NCI-H2196 (cell line): ENCODE measurements around the gene TNFRSF1B.

Experiments
- DNase-seq: peaks from one replicate; lab custom pipeline; 2025; ENCODE audit not compliant: unreplicated experiment; lab: John Stamatoyannopoulos, UW

Gene TNFRSF1B

GRCh38 chr1:12188657-12189327 lies 22.0 kb downstream of the TNFRSF1B start:
- DNase-seq: no peak

- no peak for DNase-seq
Observed at GRCh38 chr1:12189328-12189682, 22.5 kb downstream of the TNFRSF1B start.

- no peak for DNase-seq
Observed at GRCh38 chr1:12191242-12192032, 24.6 kb downstream of the TNFRSF1B start.

DNA sequence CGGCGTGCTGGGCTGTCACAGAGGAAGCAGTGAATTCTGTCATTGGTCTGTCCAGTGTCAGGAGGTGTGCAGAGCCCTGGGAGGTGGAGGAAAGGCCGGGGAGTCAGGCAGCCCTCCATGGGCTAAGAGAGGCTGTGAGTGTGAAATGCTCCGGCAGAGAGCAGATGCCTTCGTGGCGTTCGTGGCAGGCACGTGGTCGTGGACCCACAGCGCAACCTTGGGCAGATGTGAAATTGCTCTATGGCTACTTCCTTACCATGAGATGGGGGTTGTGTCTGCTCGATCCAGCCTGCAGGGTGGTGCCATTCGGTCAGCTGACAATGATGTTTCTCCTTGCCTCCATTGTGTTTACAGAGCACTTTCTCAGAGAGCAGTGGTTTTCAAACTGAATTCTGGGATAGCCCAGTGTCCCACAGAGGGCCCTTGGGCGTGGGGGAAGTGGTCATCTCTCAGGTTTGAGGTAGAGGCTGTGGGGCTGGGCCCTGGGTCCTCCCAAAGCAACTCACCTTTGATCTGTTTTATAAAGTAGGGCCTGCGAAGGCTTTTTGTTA lies 27.9 kb downstream of the TNFRSF1B start:
- DNase-seq: no peak

GRCh38 chr1:12195416-12195815 lies 28.6 kb downstream of the TNFRSF1B start:
- DNase-seq: no peak

DNA sequence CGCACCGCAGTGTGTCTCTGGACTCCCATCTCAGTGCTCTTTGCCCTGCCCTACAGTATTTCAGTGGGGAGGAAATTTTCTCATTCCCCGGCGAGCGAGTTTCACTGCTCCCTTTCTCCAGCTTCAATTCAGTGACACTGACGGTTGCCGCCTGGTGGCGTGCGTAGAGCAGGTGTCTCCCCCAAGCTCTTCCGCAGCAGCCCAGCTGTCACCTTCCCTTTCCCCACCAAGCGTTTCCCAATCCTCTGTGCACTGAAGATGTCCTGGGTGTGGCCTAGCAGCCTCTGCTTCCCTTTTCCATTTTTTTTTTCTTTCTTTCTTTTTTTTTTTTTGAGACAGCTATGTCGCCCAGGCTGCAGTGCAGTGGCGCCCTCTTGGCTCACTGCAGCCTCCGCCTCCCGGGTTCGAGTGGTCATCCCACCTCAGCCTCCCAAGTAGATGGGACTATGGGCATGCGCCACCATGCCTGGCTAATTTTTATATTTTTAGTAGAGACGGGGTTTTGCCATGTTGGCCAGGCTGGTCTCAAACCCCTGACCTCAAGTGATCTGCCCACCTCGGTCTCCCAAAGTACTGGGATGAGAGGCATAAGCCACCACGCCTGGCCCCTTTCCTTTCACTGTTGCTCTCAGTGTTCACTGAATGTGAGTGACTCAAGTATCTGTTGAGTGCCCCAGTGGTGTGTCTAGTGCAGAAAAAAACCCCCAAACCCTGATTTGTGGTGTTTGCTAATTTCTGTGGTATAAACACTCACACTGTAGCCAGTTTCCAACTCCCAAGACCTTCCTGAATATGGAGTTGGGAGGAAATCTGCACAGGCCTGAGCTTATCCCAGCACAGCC lies 30.1 kb downstream of the TNFRSF1B start:
- DNase-seq: no peak

DNA sequence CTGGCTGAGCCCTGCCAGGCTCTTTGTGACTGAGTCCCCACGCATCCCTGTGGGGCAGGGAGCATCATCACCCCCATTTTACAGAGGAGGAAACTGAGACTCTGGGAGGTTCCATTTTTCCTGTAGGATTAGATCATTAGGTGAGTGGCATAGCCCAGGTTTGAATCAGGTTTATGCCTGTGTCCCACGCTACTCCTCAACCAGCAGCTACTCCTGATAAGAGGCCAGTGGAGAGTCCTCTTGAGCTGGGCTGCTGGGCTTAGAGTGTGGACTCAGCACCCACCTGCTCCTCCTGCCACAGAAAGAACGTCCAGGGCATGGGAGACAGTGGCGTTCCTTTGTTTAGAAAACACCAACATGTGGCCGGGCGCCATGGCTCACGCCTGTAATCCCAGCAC lies 30.7 kb downstream of the TNFRSF1B start:
- no peak for DNase-seq

GRCh38 chr1:12200208-12200607 lies 33.4 kb downstream of the TNFRSF1B start:
- DNase-seq: no peak

DNA sequence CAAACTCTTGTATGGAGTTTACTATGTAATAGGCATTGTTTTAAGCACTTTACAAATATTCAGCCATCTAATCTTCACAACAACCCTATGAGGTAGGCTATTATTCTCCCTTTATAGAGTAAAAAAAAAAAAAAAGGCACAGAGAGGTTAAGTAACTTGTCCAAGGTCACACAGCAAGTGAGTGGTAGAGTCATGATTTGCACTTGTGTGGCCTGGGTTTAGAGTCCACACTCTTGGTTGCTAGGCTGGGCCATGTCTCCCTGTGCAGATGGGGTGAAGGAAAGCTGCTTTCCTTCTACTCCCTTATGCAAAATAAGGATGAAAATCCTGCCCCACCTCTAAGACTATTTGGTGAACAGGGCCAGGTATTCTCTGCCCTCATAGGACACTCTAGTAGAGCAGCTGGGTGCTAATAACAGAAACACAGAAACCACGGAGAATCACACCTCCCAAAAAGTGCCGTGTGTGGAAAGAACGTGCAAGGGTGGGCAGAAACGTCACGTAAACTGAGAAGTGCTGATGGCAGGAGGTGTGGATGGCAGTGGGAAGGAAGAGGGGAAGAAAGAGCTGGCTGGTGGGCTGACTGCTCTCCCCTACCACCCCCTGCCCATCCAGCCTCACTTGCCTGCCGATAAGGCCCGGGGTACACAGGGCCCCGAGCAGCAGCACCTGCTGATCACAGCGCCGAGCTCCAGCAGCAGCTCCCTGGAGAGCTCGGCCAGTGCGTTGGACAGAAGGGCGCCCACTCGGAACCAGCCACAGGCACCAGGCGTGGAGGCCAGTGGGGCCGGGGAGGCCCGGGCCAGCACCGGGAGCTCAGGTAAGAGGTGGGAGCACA lies 34.8 kb downstream of the TNFRSF1B start:
- no peak for DNase-seq

DNA sequence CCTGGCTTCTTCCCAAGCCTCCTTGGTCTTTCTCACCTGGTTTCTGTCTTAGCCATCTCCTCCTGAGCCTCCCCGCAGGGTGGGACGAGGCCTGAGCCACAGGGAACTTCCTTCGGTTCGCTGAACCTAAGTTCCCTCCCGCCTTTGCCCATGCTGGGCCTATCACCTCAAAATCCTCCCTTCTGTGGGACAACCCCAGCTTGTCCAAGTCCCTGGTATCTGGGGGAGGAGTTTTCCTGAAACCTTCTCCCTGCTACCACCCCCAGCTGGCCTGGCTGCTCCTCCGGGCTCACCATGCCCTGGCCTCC lies 35.4 kb downstream of the TNFRSF1B start:
- DNase-seq: no peak

DNA sequence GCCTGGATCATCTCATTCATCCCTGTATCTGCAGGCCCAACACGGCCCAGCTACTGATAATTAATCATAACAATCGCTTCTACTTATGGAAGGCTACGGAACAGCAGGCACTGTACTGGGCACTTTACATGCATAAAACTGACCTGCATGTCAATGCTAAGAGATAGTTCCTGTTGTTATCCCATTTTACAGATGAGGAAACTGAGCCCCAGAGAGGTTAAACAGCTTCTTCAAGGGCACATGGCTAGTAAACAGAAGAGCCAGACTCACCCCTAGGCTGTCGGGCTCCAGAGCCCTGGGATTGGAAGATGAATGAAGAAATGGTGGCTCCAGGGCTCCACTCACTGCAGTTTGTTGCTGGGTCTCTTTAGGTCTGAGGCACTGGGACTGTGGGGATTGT lies 35.8 kb downstream of the TNFRSF1B start:
- no peak for DNase-seq

DNA sequence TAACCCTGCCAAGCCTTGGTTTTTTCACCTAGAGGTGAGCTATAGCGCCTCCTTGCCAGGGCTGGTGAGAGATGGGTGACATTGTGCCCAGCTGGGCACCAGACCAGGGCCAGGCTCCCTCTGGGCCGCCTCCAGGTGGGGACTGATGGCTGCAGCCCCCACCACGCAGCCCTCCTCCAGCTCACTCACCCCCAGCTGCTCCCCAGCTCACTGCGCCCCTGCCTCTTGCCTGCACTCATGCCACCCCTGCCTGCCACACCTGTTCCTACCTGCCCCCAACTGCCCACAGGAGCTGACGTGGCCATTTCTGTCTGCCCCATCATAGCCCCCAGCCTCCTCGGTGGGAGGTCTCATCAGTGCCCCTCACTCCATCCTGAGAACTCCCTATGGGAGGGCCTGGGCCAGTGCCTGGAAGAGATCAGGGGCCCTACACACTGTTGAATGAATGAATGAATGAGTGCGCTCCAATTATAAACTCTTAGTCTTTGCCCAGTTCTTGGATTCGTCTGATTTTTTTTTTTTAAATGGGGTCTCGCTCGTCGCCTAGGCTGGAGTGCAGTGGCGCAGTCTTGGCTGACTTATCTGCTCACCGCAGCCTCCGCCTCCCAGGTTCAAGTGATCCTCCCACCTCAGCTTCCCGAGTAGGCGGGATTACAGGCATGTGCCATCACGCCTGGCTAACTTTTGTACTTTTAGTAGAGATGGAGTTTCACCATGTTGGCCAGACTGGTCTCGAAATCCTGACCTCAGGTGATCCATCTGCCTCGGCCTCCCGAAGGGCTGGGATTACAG lies 36.6 kb downstream of the TNFRSF1B start:
- DNase-seq: no peak

GRCh38 chr1:12204140-12204539 lies 37.3 kb downstream of the TNFRSF1B start:
- no peak for DNase-seq

DNA sequence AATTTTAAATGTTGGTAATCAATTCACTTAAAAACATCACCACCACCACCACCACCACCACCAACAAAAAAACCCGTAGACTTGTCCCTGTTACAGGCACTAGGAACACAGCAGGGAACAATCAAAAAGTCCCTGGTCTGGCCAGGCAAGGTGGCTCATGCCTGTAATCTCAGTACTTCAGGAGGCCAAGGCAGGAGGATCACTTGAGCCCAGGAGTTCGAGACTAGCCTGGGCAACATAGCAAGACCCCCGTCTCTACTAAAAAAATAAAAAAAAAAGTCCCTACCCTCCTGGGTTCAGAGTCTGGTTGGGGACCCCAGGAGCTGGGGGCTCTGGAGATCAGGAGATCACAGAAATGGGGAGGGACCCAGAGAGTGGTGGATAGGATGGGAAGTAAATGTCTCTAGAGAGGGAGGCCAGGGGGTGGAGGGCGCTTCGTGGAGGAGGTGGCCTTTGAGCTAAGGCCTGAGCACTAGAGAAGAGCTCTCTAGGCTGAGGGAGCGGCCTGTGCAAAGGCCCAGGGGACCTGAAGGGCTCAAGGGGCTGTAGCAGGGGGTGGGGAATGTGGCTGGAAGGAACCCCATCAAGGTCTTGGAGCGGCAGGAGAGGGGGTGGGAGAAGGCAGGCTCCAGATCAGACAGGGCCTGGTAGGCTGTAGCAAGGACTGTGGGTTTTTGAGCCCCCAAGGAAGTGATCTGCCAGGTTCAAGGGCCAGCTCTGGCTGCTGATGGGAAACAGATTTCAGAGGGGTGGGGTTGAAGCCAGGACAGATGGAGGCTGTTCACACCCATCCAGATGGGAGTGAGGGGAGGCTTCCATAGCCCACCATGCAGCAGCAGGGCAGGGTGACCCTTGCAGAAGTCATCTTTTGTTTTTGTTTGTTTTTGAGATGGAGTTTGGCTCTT lies 38.2 kb downstream of the TNFRSF1B start:
- DNase-seq: no peak

- no peak for DNase-seq
Observed at GRCh38 chr1:12206238-12206637, 39.4 kb downstream of the TNFRSF1B start.

GRCh38 chr1:12206792-12207424 lies 40.1 kb downstream of the TNFRSF1B start:
- DNase-seq: peak; percentile 50

DNA sequence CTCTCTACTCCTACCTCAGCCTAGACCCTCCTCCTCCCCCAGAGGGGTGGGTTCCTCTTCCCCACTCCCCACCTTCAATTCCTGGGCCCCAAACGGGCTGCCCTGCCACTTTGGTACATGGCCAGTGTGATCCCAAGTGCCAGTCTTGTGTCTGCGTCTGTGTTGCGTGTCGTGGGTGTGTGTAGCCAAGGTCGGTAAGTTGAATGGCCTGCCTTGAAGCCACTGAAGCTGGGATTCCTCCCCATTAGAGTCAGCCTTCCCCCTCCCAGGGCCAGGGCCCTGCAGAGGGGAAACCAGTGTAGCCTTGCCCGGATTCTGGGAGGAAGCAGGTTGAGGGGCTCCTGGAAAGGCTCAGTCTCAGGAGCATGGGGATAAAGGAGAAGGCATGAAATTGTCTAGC lies 41.5 kb downstream of the TNFRSF1B start:
- no peak for DNase-seq

DNA sequence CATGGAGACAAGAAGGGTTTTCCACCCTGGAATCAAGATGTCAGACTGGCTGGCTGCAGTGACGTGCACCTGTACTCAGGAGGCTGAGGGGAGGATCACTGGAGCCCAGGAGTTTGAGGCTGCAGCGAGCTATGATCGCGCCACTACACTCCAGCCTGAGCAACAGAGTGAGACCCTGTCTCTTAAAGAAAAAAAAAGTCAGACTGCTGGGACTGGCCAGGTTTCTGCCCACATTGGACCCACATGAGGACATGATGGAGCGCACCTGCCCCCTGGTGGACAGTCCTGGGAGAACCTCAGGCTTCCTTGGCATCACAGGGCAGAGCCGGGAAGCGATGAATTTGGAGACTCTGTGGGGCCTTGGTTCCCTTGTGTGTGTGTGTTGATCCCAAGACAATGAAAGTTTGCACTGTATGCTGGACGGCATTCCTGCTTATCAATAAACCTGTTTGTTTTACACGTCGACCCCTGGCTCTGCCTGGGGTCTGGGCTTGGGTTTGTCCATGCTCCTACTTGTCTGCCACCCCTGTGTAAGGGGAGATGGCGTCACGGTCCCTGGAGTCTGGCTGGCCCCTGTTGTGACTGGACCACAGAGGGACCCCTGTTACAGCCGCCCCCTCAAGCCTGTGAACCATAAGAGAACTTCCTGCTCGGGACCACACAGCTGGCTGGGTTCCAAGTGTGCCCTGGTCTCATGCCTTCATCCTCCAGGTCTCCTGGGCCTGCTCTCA lies 42.1 kb downstream of the TNFRSF1B start:
- peak; percentile 82 for DNase-seq
